ENCODE data around the gene MAP2K5.

DNA sequence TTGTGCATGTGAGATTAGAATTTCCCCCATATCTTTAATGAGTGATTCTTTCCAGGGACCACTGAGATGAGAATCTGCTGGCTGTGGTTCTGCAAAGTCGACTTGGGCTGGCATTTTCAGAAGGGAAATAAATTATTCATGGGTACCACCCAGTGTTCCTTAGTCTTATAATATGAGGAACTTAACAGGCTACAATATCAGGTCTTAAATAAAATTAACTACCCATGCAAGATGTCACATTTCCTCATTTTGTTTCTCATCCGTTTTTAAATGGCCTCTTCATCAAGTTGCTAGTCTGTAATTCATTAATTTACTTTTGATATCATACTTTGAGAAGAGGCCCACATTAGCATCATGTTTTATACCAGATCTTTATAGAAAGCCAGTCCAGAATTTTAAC is 224.5 kb downstream of the MAP2K5 start:
- TF ChIP-seq, protein P1, sequence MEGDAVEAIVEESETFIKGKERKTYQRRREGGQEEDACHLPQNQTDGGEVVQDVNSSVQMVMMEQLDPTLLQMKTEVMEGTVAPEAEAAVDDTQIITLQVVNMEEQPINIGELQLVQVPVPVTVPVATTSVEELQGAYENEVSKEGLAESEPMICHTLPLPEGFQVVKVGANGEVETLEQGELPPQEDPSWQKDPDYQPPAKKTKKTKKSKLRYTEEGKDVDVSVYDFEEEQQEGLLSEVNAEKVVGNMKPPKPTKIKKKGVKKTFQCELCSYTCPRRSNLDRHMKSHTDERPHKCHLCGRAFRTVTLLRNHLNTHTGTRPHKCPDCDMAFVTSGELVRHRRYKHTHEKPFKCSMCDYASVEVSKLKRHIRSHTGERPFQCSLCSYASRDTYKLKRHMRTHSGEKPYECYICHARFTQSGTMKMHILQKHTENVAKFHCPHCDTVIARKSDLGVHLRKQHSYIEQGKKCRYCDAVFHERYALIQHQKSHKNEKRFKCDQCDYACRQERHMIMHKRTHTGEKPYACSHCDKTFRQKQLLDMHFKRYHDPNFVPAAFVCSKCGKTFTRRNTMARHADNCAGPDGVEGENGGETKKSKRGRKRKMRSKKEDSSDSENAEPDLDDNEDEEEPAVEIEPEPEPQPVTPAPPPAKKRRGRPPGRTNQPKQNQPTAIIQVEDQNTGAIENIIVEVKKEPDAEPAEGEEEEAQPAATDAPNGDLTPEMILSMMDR (IDR thresholded peaks at IDR 0.05), result no peak
- TF ChIP-seq POLR2A (IDR thresholded peaks at IDR 0.05) (no peak), POLR2AphosphoS5 (IDR thresholded peaks at IDR 0.05) (no peak)
